Ectodermal cell (in vitro differentiated cells): ENCODE results near the gene RAP1GAP.

ENCODE experiments used
- H3K27ac ChIP-seq: 2 replicates; pipeline ENCODE4 v1.7.0; 2013; ENCODE audit warnings: mild to moderate bottlenecking, low read depth, low read length; ENCODE audit not compliant: insufficient read depth, poor library complexity, severe bottlenecking
- H3K27me3 ChIP-seq: 2 replicates; pipeline ENCODE4 v1.7.0; 2013; ENCODE audit warnings: mild to moderate bottlenecking, low read length; ENCODE audit not compliant: insufficient read depth, control insufficient read depth, poor library complexity, severe bottlenecking
- H3K36me3 ChIP-seq: one replicate; pipeline ENCODE4 v1.7.0; 2013; ENCODE audit warnings: low read length; ENCODE audit not compliant: control insufficient read depth, insufficient read depth
- H3K4me1 ChIP-seq: one replicate; pipeline ENCODE4 v1.7.0; 2013; ENCODE audit warnings: low read length; ENCODE audit not compliant: control insufficient read depth, insufficient read depth
- H3K4me3 ChIP-seq: 2 replicates; pipeline ENCODE4 v1.7.0; 2013; ENCODE audit warnings: low read depth, low read length, control low read depth; ENCODE audit not compliant: insufficient read depth
- H3K9me3 ChIP-seq: 2 replicates; pipeline ENCODE4 v1.7.0; 2013; ENCODE audit warnings: mild to moderate bottlenecking, low read length, moderate library complexity; ENCODE audit not compliant: control insufficient read depth
- WGBS, 2 experiments: methylation state at CpG; one replicate each; pipeline ENCODE4 v1.1.7; 2013; ENCODE audit warnings: missing lambda C conversion rate in 2 of 2; 5-methylcytosine and 5-hydroxymethylcytosine counted together

RAP1GAP gene

DNA sequence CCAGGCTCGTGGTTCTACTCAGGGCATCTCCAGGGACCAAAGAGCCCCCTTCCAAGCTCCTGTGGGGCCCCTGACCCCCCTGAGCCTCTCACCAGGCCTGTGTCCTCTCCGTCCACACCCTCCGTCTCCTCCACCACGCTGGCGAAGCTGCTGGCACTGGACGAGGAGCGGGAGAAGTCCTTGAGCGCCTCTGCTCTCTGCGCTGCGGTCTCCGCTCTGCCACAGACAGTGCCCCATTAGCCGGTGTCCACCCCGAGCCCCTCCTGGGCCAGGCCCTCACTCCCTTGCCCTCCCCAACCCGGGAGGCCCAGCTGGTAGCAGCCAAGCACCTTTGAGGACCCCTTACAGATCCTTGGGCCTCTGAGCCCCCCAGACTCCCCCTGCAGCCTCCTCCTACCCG is 69.8 kb downstream of the RAP1GAP start:
- Histone ChIP-seq H3K27ac (no peak overlapping the region), H3K4me1 (peaks cover 3% of the 10 kb centered on the region), H3K36me3 (no peaks in the 10 kb centered on the region), H3K9me3 (no peaks in the 10 kb centered on the region), H3K27me3 (no peaks in the 10 kb centered on the region), H3K4me3 (no peak overlapping the region)
- 90 to 91% methylated on average over 15 of the region's 15 CpGs for WGBS, 2 experiments

DNA sequence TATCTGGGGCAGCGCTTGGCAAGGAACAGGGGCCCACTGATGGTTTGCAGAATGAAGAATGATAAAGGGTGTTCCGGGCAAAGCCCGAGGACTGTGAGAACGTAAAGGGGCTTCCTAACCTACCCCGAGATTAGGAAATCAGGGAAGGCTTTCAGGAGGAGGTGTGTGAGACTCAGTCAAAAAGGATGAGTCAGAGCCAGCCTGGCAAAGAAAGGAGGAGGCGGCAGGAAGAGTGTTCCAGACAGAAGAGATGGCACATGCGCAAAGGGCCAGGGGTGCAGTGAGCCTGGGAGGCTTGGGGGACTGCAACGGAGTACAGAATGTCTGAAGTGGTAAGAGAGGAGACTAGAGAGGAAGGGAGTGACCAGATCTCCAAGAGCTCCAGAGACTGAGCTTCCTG is 70.3 kb downstream of the RAP1GAP start:
- Histone ChIP-seq H3K9me3 (no peaks in the 10 kb centered on the region), H3K4me3 (no peak overlapping the region), H3K36me3 (no peaks in the 10 kb centered on the region), H3K27ac (no peak overlapping the region), H3K4me1 (no peaks in the 10 kb centered on the region), H3K27me3 (no peaks in the 10 kb centered on the region)
- WGBS, 2 experiments, result 82 to 85% methylated on average over 8 of the region's 8 CpGs

DNA sequence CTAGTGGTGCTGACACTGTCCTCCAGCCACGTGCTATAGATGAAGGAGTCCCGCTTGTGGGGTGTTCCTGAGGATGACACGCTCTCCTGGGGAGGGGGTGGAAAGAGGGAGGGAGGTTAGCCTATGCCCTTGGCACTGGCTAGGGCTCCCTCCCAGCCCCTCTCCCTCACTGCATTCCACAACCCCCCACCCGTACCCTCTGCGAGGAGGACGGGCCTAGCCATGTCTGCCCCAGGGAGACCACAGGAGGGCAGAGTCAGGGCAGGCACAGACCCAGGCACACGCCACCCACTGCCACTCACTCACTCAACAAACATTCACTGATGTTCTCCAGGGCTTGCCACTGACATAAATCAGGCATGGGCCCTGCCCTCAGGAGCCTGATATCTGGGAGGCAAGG is 70.7 kb downstream of the RAP1GAP start:
- no peaks in the 10 kb centered on the region for H3K36me3 ChIP-seq
- H3K27ac ChIP-seq, result no peak overlapping the region
- 87 to 90% methylated on average over 7 of the region's 7 CpGs for WGBS, 2 experiments
- H3K9me3 ChIP-seq, result no peaks in the 10 kb centered on the region
- no peaks in the 10 kb centered on the region for H3K4me1 ChIP-seq
- no peaks in the 10 kb centered on the region for H3K27me3 ChIP-seq
- no peak overlapping the region for H3K4me3 ChIP-seq

DNA sequence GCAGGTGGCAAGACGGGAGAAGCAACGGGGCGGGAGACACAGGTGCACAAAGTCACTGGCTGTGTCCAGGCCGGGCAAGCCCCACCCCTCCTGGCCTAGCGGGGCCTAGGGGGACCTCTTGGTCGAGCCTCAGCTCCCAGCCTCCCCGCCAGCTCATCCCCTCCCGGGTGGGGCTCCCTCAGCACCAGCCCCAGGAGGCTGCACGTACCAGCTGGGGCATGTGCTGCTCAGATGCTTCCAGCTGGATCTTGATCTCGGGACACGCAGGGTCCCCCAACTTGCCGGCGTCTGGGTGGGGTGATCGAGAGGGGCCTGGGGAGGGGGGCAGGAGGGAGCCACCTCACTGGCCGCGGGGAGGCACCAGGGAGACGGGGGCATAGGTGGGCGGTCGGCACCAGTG is 71.4 kb downstream of the RAP1GAP start:
- H3K4me1 ChIP-seq, result no peaks in the 10 kb centered on the region
- H3K9me3 ChIP-seq, result no peaks in the 10 kb centered on the region
- no peak overlapping the region for H3K4me3 ChIP-seq
- no peaks in the 10 kb centered on the region for H3K36me3 ChIP-seq
- no peak overlapping the region for H3K27ac ChIP-seq
- WGBS, 2 experiments, result 90 to 92% methylated on average over 19 of the region's 19 CpGs
- H3K27me3 ChIP-seq, result no peaks in the 10 kb centered on the region

DNA sequence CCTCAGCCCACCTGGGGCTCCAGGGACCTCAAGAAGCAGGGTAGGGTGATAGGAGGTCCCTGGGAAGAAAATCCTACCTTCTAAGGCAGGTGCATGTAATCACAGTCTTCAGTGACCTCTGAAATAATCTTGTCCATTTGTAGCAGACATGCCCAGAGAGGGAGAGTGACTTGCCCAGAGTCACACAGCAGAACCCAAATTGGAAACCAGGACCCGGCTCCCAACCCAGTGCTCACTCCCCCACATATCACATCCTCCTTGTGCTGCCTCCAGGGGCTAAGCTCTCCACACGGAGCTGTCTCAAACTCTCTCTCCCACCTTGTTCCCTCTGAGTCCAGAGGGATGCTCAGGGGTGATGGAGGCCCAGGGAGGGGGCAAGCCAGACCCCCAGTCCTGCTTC is 72.5 kb downstream of the RAP1GAP start:
- no peaks in the 10 kb centered on the region for H3K9me3 ChIP-seq
- H3K4me1 ChIP-seq, result no peaks in the 10 kb centered on the region
- no peaks in the 10 kb centered on the region for H3K27me3 ChIP-seq
- no peaks in the 10 kb centered on the region for H3K36me3 ChIP-seq
- 85 to 87% methylated on average over 2 of the region's 2 CpGs for WGBS, 2 experiments
- no peak overlapping the region for H3K4me3 ChIP-seq
- no peak overlapping the region for H3K27ac ChIP-seq

DNA sequence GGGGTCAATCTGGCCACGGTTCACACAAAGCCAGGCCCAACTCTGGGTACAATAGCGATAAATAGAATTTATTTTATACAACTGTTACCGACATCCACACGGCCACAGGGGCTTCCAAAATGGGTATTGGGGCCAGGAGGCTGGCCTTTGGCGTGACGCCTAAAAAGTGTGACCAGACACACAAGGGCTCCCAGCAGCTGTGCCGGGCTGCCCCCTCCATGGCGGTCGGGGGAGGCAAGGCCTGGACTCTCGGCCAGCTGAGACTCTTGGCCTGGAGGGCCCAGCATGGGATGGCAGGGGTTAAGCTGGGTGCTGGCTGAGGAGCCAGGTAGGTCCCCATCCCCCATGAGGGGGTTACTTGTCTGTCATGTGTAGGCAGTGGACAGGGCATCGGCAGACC is 73.0 kb downstream of the RAP1GAP start:
- no peaks in the 10 kb centered on the region for H3K4me1 ChIP-seq
- 92 to 93% methylated on average over 11 of the region's 11 CpGs for WGBS, 2 experiments
- no peaks in the 10 kb centered on the region for H3K9me3 ChIP-seq
- no peaks in the 10 kb centered on the region for H3K27me3 ChIP-seq
- no peak overlapping the region for H3K27ac ChIP-seq
- H3K36me3 ChIP-seq, result no peaks in the 10 kb centered on the region
- H3K4me3 ChIP-seq, result no peak overlapping the region

DNA sequence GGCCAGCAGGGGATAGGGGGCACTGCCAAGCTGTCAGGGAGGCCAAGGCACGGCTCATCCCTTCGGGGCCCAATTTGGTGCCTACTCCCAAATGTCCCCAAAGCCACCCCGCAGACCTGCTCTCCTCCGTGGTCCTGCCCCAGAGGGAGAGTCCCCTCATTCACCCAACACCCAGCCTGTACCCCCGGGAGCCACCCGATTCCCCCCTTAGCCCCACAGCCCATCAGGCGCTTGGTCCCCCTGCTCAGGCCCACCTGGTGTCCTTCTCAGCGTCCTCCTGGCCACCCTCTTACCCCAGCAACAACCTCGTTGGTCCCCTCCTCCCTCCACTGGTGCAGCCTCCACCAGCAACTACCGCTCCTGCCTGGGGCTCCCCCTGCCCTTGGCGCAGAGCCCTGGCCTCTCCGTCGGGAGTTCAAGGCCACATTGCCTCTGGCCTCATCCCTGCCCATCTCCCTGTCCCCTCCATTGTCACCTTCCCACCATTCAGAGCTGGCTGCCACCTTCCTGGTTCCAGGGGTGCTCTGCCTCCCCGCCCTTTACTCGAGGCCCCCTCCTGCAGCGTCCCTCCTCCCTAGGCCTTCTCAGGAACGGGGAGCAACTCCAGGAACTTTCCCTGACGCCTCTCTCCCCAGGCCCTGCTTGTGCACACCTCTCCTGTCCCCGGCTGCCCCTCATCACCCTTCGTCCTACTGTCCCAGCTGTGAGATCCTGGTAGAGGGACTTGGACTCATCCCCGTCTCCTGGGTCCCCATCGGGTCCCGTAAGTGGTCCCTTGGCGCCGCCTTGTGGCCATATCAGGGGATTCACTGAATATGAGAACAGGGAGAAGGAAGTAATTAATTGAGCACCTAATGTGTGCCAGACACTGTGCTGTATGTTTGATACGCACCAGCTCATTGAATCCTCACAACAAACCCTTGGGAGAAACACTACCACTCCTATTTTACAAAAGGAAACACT is 73.9 kb downstream of the RAP1GAP start:
- no peak overlapping the region for H3K4me3 ChIP-seq
- no peak overlapping the region for H3K27ac ChIP-seq

DNA sequence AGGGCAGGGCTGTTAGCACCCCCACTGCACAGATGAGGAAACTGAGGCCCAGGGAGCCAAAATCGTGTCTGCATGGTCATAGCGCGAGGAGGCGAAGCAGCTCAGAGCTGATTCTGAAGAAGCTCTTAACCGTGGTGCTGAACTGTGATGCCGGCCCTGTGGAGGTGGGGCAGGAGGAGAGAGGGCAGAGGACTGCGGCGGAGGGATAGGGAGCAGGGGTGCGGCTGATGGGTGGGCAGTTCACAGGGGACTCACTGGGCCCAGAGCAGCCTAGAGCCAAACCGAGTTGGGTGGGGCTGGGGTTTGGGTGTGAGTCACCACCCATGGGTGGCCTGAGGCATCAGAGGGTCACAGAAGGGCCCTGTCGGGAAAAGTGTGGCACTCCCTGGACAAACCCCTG is 74.7 kb downstream of the RAP1GAP start:
- Histone ChIP-seq H3K36me3 (no peaks in the 10 kb centered on the region), H3K27me3 (no peaks in the 10 kb centered on the region), H3K27ac (no peak overlapping the region), H3K9me3 (no peaks in the 10 kb centered on the region), H3K4me3 (no peak overlapping the region), H3K4me1 (peaks cover 8% of the 10 kb centered on the region)
- WGBS, 2 experiments, result 69% methylated on average over 10 of the region's 11 CpGs

More for the DNA sequence above, 73.9 kb downstream of the RAP1GAP start:
- H3K27me3 ChIP-seq, result no peaks in the 10 kb centered on the region
- no peaks in the 10 kb centered on the region for H3K36me3 ChIP-seq
- H3K9me3 ChIP-seq, result no peaks in the 10 kb centered on the region
- H3K4me1 ChIP-seq, result peaks cover 6% of the 10 kb centered on the region
- 65% methylated on average over 26 of the region's 26 CpGs for WGBS, 2 experiments

DNA sequence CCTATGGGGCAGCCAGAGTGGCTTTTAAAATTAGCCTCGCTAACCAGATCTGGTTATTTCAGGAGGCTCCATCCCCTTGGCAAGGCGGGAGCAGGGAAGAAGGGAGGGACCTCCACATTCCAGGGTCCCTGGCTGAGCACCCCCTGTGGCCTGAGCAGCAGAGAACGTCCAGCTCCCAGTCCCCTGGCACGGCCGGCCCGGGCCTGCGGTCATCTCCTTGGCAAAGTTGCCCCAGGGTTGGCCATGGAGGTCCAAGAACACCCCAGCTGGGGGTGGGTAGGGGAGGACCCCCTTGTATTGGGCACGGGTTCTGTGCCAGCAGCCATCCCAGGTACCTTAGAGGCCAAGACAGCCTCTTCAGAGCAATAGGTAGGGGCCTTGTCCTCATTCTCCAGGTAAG is 75.9 kb downstream of the RAP1GAP start:
- H3K4me1 ChIP-seq, result peaks cover 8% of the 10 kb centered on the region
- no peaks in the 10 kb centered on the region for H3K36me3 ChIP-seq
- H3K27ac ChIP-seq, result no peak overlapping the region
- peaks cover under 1% of the 10 kb centered on the region for H3K27me3 ChIP-seq
- no peak overlapping the region for H3K4me3 ChIP-seq
- WGBS, 2 experiments, result 81 to 82% methylated on average over 8 of the region's 8 CpGs
- no peaks in the 10 kb centered on the region for H3K9me3 ChIP-seq

DNA sequence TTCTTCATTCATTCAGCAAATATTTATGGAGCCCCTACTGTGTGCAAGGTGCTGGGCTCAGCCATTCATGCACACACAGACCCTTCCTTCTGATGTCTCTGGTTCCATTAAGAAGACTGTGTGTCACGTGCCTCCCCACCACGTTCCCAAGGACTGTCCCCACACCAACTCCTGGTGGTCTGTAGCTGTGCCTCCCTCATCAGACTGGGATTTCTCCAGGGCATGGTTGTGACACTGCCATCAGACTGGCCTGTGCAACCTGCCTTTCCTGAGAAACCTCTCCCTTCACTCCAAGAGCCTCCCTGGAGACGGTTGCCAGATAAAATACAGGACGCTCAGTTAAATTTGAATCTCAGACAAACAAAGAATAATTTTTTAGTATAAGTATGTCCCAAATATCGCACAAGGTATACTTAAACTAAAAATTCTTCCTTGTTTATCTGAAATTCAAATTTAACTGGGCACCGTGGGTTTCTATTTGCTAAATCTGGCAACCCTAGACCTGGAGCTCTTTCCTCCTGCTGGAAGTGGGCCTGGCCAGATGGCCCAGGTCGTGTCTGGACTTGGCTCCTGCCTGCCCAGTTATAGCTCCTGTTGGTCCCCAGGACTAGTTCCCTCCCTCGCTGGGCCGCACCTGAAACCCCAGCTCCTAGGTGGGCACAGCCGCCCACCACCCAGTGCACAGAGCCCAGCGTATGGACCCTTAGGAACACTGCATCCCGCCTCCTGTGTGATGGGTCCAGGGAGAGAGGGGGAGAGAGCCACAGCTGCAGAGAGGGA is 76.9 kb downstream of the RAP1GAP start:
- H3K36me3 ChIP-seq, result no peaks in the 10 kb centered on the region
- WGBS, 2 experiments, result 86 to 87% methylated on average over 12 of the region's 12 CpGs

More for the DNA sequence above, 76.9 kb downstream of the RAP1GAP start:
- Histone ChIP-seq H3K27me3 (peaks cover 11% of the 10 kb centered on the region), H3K4me3 (no peak overlapping the region), H3K9me3 (no peaks in the 10 kb centered on the region), H3K4me1 (peaks cover 12% of the 10 kb centered on the region), H3K27ac (no peak overlapping the region)
